T-helper 22 cell (primary cell): Measurements from ENCODE around the gene CCNT2.
"Not testable (repeated sequence)": the region's sequence is repeated elsewhere in the genome, so short reads cannot be mapped to it uniquely, and the experiment has no call there.

Experiments
- DNase-seq: peaks from one replicate; pipeline ENCODE4 v3.0.0-alpha.2; 2020; ENCODE audit warnings: low read depth

CCNT2 gene

GRCh38 chr2:134975281-134976009 is 56.8 kb downstream of the CCNT2 start:
- DNase-seq, result no peak

GRCh38 chr2:134976074-134976702 is 57.6 kb downstream of the CCNT2 start:
- no peak for DNase-seq

DNA sequence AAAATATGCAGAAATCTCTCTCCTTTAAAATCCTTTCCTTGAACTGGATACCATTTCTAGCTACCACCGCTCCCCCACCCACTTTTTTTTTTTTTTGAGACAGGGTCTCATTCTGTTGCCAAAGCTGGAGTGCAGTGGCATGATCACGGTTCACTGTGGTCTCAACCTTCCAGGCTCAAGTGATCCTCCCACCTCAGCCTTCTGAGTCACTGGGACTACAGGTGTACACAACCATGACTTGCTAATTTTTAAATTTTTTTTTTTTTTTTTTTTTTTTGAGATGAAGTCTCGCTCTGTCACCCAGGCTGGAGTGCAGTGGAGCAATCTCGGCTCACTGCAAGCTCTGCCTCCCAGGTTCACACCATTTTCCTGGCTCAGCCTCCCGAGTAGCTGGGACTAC is 58.5 kb downstream of the CCNT2 start:
- DNase-seq, result not testable (repeated sequence)

- DNase-seq, result no peak
Measured at GRCh38 chr2:134979221-134979620, 60.6 kb downstream of the CCNT2 start.

DNA sequence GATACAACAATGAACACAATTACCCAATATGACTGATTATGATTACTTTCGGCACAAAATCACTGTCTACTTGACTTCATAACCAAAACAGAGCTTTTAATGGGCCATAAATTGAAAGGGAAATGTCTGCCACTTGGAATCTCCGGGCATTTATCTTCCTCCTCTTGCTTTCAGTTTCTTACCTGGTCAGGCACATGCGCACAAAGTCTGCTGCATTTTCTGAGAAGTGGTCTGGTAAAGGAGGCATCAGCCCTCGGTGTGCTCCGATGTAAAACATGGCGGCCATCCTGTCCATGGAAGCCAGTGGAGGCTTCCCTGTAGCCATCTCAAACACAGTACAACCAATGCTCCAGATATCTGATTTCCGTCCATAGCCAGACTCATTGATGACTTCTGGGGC is 62.0 kb downstream of the CCNT2 start:
- no peak for DNase-seq

GRCh38 chr2:134982603-134983002 is 64.0 kb downstream of the CCNT2 start:
- no peak for DNase-seq

- no peak for DNase-seq
Measured at GRCh38 chr2:134985061-134985460, 66.4 kb downstream of the CCNT2 start.

DNA sequence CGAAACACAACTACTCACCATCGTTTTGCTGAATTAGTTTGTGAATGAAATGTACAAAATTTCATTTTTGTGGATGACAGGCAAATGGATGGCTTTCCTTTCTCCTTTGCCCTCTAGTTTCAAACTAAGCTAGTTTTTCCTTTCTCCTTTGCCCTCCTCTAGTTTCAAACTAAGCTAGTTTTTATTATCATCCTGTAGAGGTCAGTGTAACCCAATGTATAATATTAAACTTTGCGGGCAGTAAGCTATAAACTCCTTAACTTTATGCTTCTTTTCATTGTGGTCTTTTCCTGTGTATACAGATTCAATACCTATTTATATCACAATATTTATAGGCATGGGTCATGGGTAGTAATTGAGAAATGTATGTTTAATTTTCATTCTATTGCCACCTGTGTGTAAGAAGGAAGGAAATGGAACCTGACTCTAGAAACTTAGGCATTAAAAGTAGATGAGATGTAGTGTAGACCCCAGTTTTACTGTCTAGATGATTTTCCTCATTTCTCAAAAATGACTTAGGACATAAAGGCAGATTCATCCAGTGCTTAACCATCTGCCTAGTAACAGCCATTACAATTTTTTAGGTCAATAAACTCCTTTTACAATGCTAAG is 70.5 kb downstream of the CCNT2 start:
- DNase-seq, result no peak

- no peak for DNase-seq
Measured at GRCh38 chr2:134999521-134999920, 80.9 kb downstream of the CCNT2 start.

- no peak for DNase-seq
Measured at GRCh38 chr2:135002836-135003235, 84.2 kb downstream of the CCNT2 start.

GRCh38 chr2:135004005-135004746 is 85.6 kb downstream of the CCNT2 start:
- peak; percentile 28 for DNase-seq

DNA sequence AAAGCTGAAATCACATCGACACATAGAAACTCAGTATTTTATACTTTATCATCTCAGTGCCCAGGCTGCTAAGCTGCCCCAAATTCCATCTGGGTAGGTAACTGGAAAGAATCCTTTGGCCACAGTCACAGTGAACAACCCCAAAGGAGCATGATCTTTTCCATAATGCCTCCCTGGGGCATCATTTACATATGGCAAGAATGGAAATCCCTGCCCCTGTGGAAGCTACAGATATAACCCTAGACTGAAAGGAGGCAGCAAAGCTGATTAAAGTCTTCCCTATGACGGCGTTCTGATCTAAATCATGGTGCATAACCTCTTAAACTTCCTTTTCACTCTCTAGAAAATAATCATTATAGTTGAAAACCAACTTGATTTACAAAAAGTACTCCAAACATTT is 87.1 kb downstream of the CCNT2 start:
- DNase-seq, result no peak
